ENCODE results near the gene SPEF2.

Gene SPEF2

GRCh38 chr5:35617435-35618303, at the start of gene SPEF2:
SPEF2 (plus strand) TSS chr5:35617863; CDS start chr5:35617998, 135 bp downstream.
- DNase-seq: peak; percentile 89

GRCh38 chr5:35575578-35575977, 42.1 kb upstream of the SPEF2 start:
- DNase-seq: no peak

- no peak for DNase-seq
Observed at GRCh38 chr5:35587419-35587818, 30.2 kb upstream of the SPEF2 start.

- DNase-seq: no peak
Observed at GRCh38 chr5:35593338-35593737, 24.3 kb upstream of the SPEF2 start.

- DNase-seq: no peak
Observed at GRCh38 chr5:35598707-35599370, 18.8 kb upstream of the SPEF2 start.

- DNase-seq: no peak
Observed at GRCh38 chr5:35600591-35600990, 17.1 kb upstream of the SPEF2 start.

GRCh38 chr5:35608881-35609779, 8.5 kb upstream of the SPEF2 start:
- no peak for DNase-seq

- no peak for DNase-seq
Observed at GRCh38 chr5:35617060-35617434, 616 bp upstream of the SPEF2 start.

GRCh38 chr5:35618304-35618636, 607 bp downstream of the SPEF2 start:
- no peak for DNase-seq

- DNase-seq: no peak
Observed at GRCh38 chr5:35618781-35619180, 1.1 kb downstream of the SPEF2 start.

GRCh38 chr5:35622974-35623373, 5.3 kb downstream of the SPEF2 start:
- DNase-seq: no peak

- no peak for DNase-seq
Observed at GRCh38 chr5:35623991-35624390, 6.3 kb downstream of the SPEF2 start.

- DNase-seq: no peak
Observed at GRCh38 chr5:35626108-35626507, 8.4 kb downstream of the SPEF2 start.

- no peak for DNase-seq
Observed at GRCh38 chr5:35626553-35626952, 8.9 kb downstream of the SPEF2 start.

GRCh38 chr5:35634326-35634725, 16.7 kb downstream of the SPEF2 start:
- no peak for DNase-seq

GRCh38 chr5:35640623-35641022, 23.0 kb downstream of the SPEF2 start:
- DNase-seq: no peak

- DNase-seq: no peak
Observed at GRCh38 chr5:35644543-35644942, 26.9 kb downstream of the SPEF2 start.

- no peak for DNase-seq
Observed at GRCh38 chr5:35647128-35647527, 29.5 kb downstream of the SPEF2 start.

- no peak for DNase-seq
Observed at GRCh38 chr5:35647712-35648111, 30.0 kb downstream of the SPEF2 start.

- DNase-seq: peak; percentile 45
Observed at GRCh38 chr5:35651002-35651756, 33.5 kb downstream of the SPEF2 start.

GRCh38 chr5:35656721-35657120, 39.1 kb downstream of the SPEF2 start:
- no peak for DNase-seq

- DNase-seq: no peak
Observed at GRCh38 chr5:35657877-35658276, 40.2 kb downstream of the SPEF2 start.

- DNase-seq: no peak
Observed at GRCh38 chr5:35659556-35659955, 41.9 kb downstream of the SPEF2 start.
